Mucosa of stomach (tissue), 1 donor: ENCODE measurements around the gene ARHGAP5.
A peak's percentile ranks its signal among the peaks of the same experiment; 100 is the strongest.

Experiments used
- H3K27me3 ChIP-seq: one replicate; pipeline ENCODE4 v1.7.0; 2013; ENCODE audit warnings: mild to moderate bottlenecking, low read length; ENCODE audit not compliant: control insufficient read depth, insufficient read depth
- H3K36me3 ChIP-seq: one replicate; pipeline ENCODE4 v1.7.0; 2013; ENCODE audit warnings: low read length; ENCODE audit not compliant: control insufficient read depth, insufficient read depth
- H3K4me1 ChIP-seq: one replicate; pipeline ENCODE4 v1.7.0; 2013; ENCODE audit warnings: mild to moderate bottlenecking, low read length; ENCODE audit not compliant: control insufficient read depth, insufficient read depth
- H3K4me3 ChIP-seq: one replicate; pipeline ENCODE4 v1.7.0; 2013; ENCODE audit warnings: low read length
- H3K9ac ChIP-seq: one replicate; pipeline ENCODE4 v1.7.0; 2013; ENCODE audit warnings: mild to moderate bottlenecking, low read length, moderate library complexity
- H3K9me3 ChIP-seq: one replicate; pipeline ENCODE4 v1.7.0; 2013; ENCODE audit warnings: mild to moderate bottlenecking, low read length, moderate library complexity; ENCODE audit not compliant: control insufficient read depth
- donor health status: Pancreatic carcinoma.

Gene ARHGAP5

GRCh38 chr14:32195636-32196035 lies 118.5 kb downstream of the ARHGAP5 start:
- H3K4me3 ChIP-seq = no peak overlapping the region
- H3K36me3 ChIP-seq = no peaks in the 10 kb centered on the region
- H3K9ac ChIP-seq = no peak overlapping the region
- no peaks in the 10 kb centered on the region for H3K27me3 ChIP-seq
- no peaks in the 10 kb centered on the region for H3K9me3 ChIP-seq
- no peaks in the 10 kb centered on the region for H3K4me1 ChIP-seq

GRCh38 chr14:32197919-32198318 lies 120.8 kb downstream of the ARHGAP5 start:
- H3K36me3 ChIP-seq = no peaks in the 10 kb centered on the region
- no peaks in the 10 kb centered on the region for H3K9me3 ChIP-seq
- H3K9ac ChIP-seq = no peak overlapping the region
- peaks cover 11% of the 10 kb centered on the region for H3K4me1 ChIP-seq
- H3K4me3 ChIP-seq = no peak overlapping the region
- peaks cover 8% of the 10 kb centered on the region for H3K27me3 ChIP-seq

GRCh38 chr14:32200368-32201192 lies 123.5 kb downstream of the ARHGAP5 start:
- Histone ChIP-seq H3K36me3 (no peaks in the 10 kb centered on the region), H3K4me3 (peak overlapping the region; percentile 69), H3K27me3 (peaks cover 20% of the 10 kb centered on the region), H3K9ac (peak overlapping the region; percentile 17), H3K4me1 (peaks cover 11% of the 10 kb centered on the region), H3K9me3 (no peaks in the 10 kb centered on the region)

GRCh38 chr14:32201193-32201815 lies 124.2 kb downstream of the ARHGAP5 start:
- Histone ChIP-seq H3K36me3 (no peaks in the 10 kb centered on the region), H3K4me1 (peaks cover 11% of the 10 kb centered on the region), H3K27me3 (peaks cover 20% of the 10 kb centered on the region), H3K4me3 (peak overlapping the region; percentile 69), H3K9ac (peak overlapping the region; percentile 67), H3K9me3 (no peaks in the 10 kb centered on the region)

- no peaks in the 10 kb centered on the region for H3K9me3 ChIP-seq
- H3K4me1 ChIP-seq = peaks cover 11% of the 10 kb centered on the region
- H3K9ac ChIP-seq = peak within 1 kb of the TSS; percentile 67
- H3K36me3 ChIP-seq = no peaks in the 10 kb centered on the region
- H3K27me3 ChIP-seq = peaks cover 20% of the 10 kb centered on the region
- H3K4me3 ChIP-seq = peak within 1 kb of the TSS; percentile 69
Observed at GRCh38 chr14:32201816-32202490, 124.8 kb downstream of the ARHGAP5 start, which contains the start of gene RNU6-7. TSS of gene RNU6-7 (plus strand) at chr14:32202045.

- Histone ChIP-seq H3K4me1 (peaks cover 11% of the 10 kb centered on the region), H3K4me3 (peak overlapping the region; percentile 69), H3K9ac (peak overlapping the region; percentile 67), H3K27me3 (peaks cover 20% of the 10 kb centered on the region), H3K36me3 (no peaks in the 10 kb centered on the region), H3K9me3 (no peaks in the 10 kb centered on the region)
Observed at GRCh38 chr14:32202491-32202997, 125.4 kb downstream of the ARHGAP5 start.

GRCh38 chr14:32202998-32203882 lies 126.1 kb downstream of the ARHGAP5 start, which contains the start of gene RNU6-8:
TSS of gene RNU6-8 (minus strand) at chr14:32203269.
- Histone ChIP-seq H3K36me3 (no peaks in the 10 kb centered on the region), H3K4me3 (peak within 1 kb of the TSS; percentile 69), H3K4me1 (peaks cover 11% of the 10 kb centered on the region), H3K27me3 (peaks cover 20% of the 10 kb centered on the region), H3K9ac (peak within 1 kb of the TSS; percentile 67), H3K9me3 (no peaks in the 10 kb centered on the region)

GRCh38 chr14:32203928-32204357 lies 126.8 kb downstream of the ARHGAP5 start:
- Histone ChIP-seq H3K9me3 (no peaks in the 10 kb centered on the region), H3K36me3 (no peaks in the 10 kb centered on the region), H3K4me3 (peak overlapping the region; percentile 44), H3K4me1 (peaks cover 11% of the 10 kb centered on the region), H3K27me3 (peaks cover 20% of the 10 kb centered on the region), H3K9ac (peak overlapping the region; percentile 67)

- no peaks in the 10 kb centered on the region for H3K36me3 ChIP-seq
- no peak overlapping the region for H3K9ac ChIP-seq
- H3K4me3 ChIP-seq = no peak overlapping the region
- no peaks in the 10 kb centered on the region for H3K9me3 ChIP-seq
- H3K27me3 ChIP-seq = peaks cover 20% of the 10 kb centered on the region
- peaks cover 11% of the 10 kb centered on the region for H3K4me1 ChIP-seq
Observed at GRCh38 chr14:32205554-32205953, 128.4 kb downstream of the ARHGAP5 start.

GRCh38 chr14:32205984-32206383 lies 128.9 kb downstream of the ARHGAP5 start:
- Histone ChIP-seq H3K36me3 (no peaks in the 10 kb centered on the region), H3K9me3 (no peaks in the 10 kb centered on the region), H3K9ac (no peak overlapping the region), H3K4me1 (peaks cover 11% of the 10 kb centered on the region), H3K27me3 (peaks cover 20% of the 10 kb centered on the region), H3K4me3 (no peak overlapping the region)

- Histone ChIP-seq H3K27me3 (peaks cover 20% of the 10 kb centered on the region), H3K36me3 (no peaks in the 10 kb centered on the region), H3K4me1 (peaks cover 11% of the 10 kb centered on the region), H3K4me3 (no peak overlapping the region), H3K9me3 (no peaks in the 10 kb centered on the region), H3K9ac (no peak overlapping the region)
Observed at GRCh38 chr14:32206552-32206951, 129.4 kb downstream of the ARHGAP5 start.
